Loucy (cell line): ENCODE results near the gene TMEM201.

ENCODE experiments used
- H2AFZ ChIP-seq: fragments of 200-600 bp; sonication (generic); 2 replicates; pipeline ENCODE4 v1.6.0; 2016; ENCODE audit warnings: antibody characterized with exemption, mild to moderate bottlenecking, low read length, moderate library complexity
- H3F3A ChIP-seq: fragments of 200-600 bp; 2 replicates; pipeline ENCODE4 v1.6.0; 2016; ENCODE audit warnings: antibody characterized with exemption, low read depth, mild to moderate bottlenecking
- H3K27me3 ChIP-seq: fragments of 200-600 bp; sonication (generic); 2 replicates; pipeline ENCODE4 v1.6.1; 2014; ENCODE audit warnings: low read length, mild to moderate bottlenecking; ENCODE audit not compliant: insufficient read depth, poor library complexity, severe bottlenecking
- H3K36me3 ChIP-seq: fragments of 200-600 bp; sonication (generic); 2 replicates; pipeline ENCODE4 v1.6.1; 2016; ENCODE audit warnings: low read length; ENCODE audit not compliant: insufficient read depth
- H3K4me1 ChIP-seq: fragments of 200-600 bp; sonication (generic); 2 replicates; pipeline ENCODE4 v1.5.1; 2014; ENCODE audit warnings: low read length, mild to moderate bottlenecking; ENCODE audit not compliant: insufficient read depth, poor library complexity, severe bottlenecking
- H3K4me2 ChIP-seq: fragments of 200-600 bp; sonication (generic); 2 replicates; pipeline ENCODE4 v1.6.0; 2014; ENCODE audit warnings: antibody characterized with exemption, low read length, low read depth, mild to moderate bottlenecking; ENCODE audit not compliant: poor library complexity, severe bottlenecking
- H3K4me3 ChIP-seq: fragments of 200-600 bp; sonication (generic); 2 replicates; pipeline ENCODE4 v1.5.1; 2014; ENCODE audit warnings: low read length, mild to moderate bottlenecking, mixed read lengths; ENCODE audit not compliant: poor library complexity, severe bottlenecking
- H3K79me2 ChIP-seq: fragments of 200-600 bp; sonication (generic); 2 replicates; pipeline ENCODE4 v1.6.1; 2014; ENCODE audit warnings: low read length; ENCODE audit not compliant: insufficient read depth
- H3K9ac ChIP-seq: fragments of 200-600 bp; sonication (generic); 2 replicates; pipeline ENCODE4 v1.6.0; 2014; ENCODE audit warnings: mild to moderate bottlenecking, low read depth, low read length, moderate library complexity; ENCODE audit not compliant: poor library complexity, severe bottlenecking
- H3K9me2 ChIP-seq: fragments of 200-600 bp; sonication (generic); replicated peaks from 2 replicates; pipeline ENCODE4 v1.6.1; 2016; ENCODE audit warnings: low read depth, low read length, mixed read lengths
- H3K9me3 ChIP-seq: fragments of 200-600 bp; sonication (generic); 2 replicates; pipeline ENCODE4 v1.6.1; 2014; ENCODE audit warnings: mild to moderate bottlenecking, antibody characterized with exemption, low read length, low read depth; ENCODE audit not compliant: insufficient read depth
- H4K20me1 ChIP-seq: fragments of 200-600 bp; sonication (generic); 2 replicates; pipeline ENCODE4 v1.6.0; 2014; ENCODE audit warnings: antibody characterized with exemption, low read length, mild to moderate bottlenecking; ENCODE audit not compliant: insufficient read depth, poor library complexity, severe bottlenecking
- EZH2phosphoT487 ChIP-seq: fragments of 200-600 bp; IDR thresholded peaks from 2 replicates; pipeline ENCODE4 v1.6.1; 2018; ENCODE audit warnings: antibody characterized with exemption, mild to moderate bottlenecking, moderate library complexity, borderline replicate concordance
- TF ChIP-seq, protein P1 (sequence below): fragments of 200-600 bp; sonication (generic); conservative IDR thresholded peaks from 2 replicates; pipeline ENCODE4 v1.5.1; 2014; ENCODE audit warnings: mild to moderate bottlenecking, antibody characterized with exemption, low read length

Gene TMEM201

DNA sequence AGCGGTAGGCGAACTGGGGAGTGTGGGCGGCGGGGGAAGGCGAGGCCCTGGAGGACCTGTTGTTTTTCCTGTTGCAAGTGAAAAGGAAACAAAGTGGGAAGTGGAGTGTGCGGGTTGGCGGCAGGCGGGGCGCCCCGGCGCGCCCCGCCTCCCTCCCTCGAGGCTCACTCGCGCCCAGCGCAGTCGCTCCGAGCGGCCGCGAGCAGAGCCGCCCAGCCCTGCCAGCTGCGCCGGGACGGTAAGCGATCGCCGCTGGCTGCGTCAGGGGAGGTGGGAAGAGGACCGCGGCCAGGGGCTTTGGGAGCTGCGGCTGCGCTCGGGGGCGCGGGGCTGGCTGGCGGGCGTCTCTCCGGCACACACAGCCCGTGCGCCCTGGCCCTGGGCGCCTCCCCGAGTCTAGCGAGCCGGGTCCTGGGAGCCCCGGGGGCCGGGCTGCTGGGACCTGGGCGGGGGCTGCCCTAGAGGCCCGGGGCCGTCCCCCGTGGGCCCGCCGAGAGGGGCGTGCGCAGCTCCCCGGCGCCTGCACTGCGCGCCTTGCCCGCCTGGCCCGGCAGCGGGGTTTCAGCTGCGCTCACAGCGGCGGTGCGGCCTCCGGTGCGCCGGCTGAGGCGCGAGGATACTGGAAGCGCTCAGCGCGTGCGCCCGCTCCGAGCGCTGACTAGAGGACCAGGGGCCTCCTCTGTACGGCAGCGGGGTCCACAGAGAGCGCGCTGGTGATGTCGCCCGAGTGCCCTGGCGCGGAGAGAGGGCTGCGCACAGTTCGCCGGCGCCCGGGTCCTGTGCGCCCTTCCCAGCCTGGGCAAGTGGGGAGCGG, 63.1 kb downstream of the TMEM201 start, which contains the start of gene PIK3CD:
PIK3CD (plus strand) TSS at position 167 of the 814 bp plus-strand sequence. CDS start 58,725 bp downstream, outside the sequence.
- Histone ChIP-seq H4K20me1 (no peaks in the 10 kb centered on the region), H3K4me3 (peak within 1 kb of the TSS; percentile 66), H3F3A (no peaks in the 10 kb centered on the region), H3K36me3 (no peaks in the 10 kb centered on the region), H3K4me1 (peaks cover 12% of the 10 kb centered on the region), H3K9me2 (no peaks in the 10 kb centered on the region), H3K4me2 (peak within 1 kb of the TSS; percentile 71), H3K79me2 (no peaks in the 10 kb centered on the region), H3K9ac (no peak within 1 kb of the TSS), H3K27me3 (peaks cover 23% of the 10 kb centered on the region), H2AFZ (peak within 1 kb of the TSS; percentile 66; the same call in 1 of the 2 replicates), H3K9me3 (no peaks in the 10 kb centered on the region)
- no peak for TF ChIP-seq EZH2phosphoT487

DNA sequence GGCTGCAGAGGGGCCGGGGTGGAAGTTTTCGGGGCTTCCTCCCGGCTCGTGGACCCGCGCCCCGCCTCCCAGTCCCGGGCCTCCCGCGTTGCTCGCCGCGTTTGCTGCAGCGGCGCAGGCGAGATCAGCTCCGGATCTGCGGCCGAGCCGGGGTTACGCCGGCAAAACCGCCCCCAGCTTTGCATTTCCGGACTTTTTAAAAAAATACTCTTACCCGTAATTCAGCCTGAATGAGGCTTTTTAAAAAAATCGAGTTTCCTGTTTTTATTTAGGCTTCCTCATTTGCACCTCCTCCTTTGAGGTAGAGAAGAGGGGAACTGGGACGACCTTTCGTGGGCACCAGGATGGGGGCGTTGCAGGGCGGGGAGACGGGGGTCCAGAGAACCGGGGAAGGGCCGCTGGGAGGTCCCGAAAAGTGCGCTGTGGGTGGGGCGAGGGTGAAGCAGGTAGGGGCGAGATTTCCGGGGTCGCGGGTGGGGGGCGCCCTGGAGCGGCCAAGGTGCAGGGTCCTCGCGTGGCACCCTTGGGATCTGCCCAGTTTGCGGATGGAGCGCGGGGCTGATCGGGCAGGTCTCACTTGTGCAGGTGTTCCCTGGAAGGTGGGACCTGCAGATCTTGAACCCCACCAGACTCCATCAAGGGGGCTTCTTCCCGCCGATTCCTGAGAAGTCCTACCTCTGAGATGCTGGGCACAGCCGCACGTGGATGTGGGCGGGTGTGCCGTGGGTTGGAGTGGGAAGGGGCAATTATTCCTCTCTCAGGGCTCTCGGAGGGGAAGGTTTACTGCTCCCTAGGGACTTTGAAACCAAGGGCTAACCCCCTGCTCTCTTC, 63.9 kb downstream of the TMEM201 start:
- H3K9me3 ChIP-seq = no peaks in the 10 kb centered on the region
- H3K9me2 ChIP-seq = no peaks in the 10 kb centered on the region
- H3K4me3 ChIP-seq = peak overlapping the region; percentile 66
- H3K9ac ChIP-seq = no peak overlapping the region
- peaks cover 23% of the 10 kb centered on the region for H3K27me3 ChIP-seq
- no peaks in the 10 kb centered on the region for H3F3A ChIP-seq
- H3K79me2 ChIP-seq = no peaks in the 10 kb centered on the region
- H3K4me1 ChIP-seq = peaks cover 12% of the 10 kb centered on the region
- peak overlapping the region; percentile 66; the same call in 1 of the 2 replicates for H2AFZ ChIP-seq
- H3K36me3 ChIP-seq = no peaks in the 10 kb centered on the region
- H3K4me2 ChIP-seq = peak overlapping the region; percentile 71
- no peaks in the 10 kb centered on the region for H4K20me1 ChIP-seq
- TF ChIP-seq, protein P1, sequence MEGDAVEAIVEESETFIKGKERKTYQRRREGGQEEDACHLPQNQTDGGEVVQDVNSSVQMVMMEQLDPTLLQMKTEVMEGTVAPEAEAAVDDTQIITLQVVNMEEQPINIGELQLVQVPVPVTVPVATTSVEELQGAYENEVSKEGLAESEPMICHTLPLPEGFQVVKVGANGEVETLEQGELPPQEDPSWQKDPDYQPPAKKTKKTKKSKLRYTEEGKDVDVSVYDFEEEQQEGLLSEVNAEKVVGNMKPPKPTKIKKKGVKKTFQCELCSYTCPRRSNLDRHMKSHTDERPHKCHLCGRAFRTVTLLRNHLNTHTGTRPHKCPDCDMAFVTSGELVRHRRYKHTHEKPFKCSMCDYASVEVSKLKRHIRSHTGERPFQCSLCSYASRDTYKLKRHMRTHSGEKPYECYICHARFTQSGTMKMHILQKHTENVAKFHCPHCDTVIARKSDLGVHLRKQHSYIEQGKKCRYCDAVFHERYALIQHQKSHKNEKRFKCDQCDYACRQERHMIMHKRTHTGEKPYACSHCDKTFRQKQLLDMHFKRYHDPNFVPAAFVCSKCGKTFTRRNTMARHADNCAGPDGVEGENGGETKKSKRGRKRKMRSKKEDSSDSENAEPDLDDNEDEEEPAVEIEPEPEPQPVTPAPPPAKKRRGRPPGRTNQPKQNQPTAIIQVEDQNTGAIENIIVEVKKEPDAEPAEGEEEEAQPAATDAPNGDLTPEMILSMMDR = no peak
- TF ChIP-seq EZH2phosphoT487 = no peak

DNA sequence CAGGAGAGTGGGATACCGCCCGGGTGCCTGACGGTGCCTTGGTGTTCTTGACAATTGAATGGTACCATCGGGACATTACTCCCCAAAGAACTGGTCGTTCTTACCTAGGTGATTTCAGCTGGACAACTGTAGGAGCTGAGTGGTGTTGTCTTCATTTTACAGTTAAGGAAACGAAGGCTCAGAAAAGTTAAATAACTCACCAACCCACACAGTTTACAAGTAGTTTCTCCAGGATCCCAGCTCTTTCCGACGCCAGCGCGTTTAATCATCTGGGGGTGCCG, 64.4 kb downstream of the TMEM201 start:
- Histone ChIP-seq H3K36me3 (no peaks in the 10 kb centered on the region), H3K9ac (no peak overlapping the region), H2AFZ (no peak overlapping the region), H3K4me2 (no peak overlapping the region), H4K20me1 (no peaks in the 10 kb centered on the region), H3K79me2 (no peaks in the 10 kb centered on the region), H3K4me1 (peaks cover 12% of the 10 kb centered on the region), H3K9me3 (no peaks in the 10 kb centered on the region), H3K9me2 (no peaks in the 10 kb centered on the region), H3K27me3 (peaks cover 23% of the 10 kb centered on the region), H3F3A (no peaks in the 10 kb centered on the region), H3K4me3 (no peak overlapping the region)
- TF ChIP-seq EZH2phosphoT487 = no peak
- TF ChIP-seq, protein P1 = no peak
